Ovary (tissue), 3 donors: ENCODE data around the gene SPIN1.

Experiments
- POLR2A ChIP-seq: fragments of 450-650 bp; IDR thresholded peaks from one replicate; pipeline ENCODE4 v1.6.1; 2017; ENCODE audit warnings: antibody characterized with exemption, mild to moderate bottlenecking, moderate library complexity
- TF ChIP-seq, protein P1 (sequence below), 3 donors: fragments of 450-650 bp in 2 of 3; fragments of 200-600 bp in 1 of 3; IDR thresholded peaks; one replicate each; pipeline versions ENCODE4 v1.5.1 to v1.8.0; 2016 to 2022; ENCODE audit warnings: antibody characterized with exemption in 3 of 3, mild to moderate bottlenecking in 1 of 3
- donor health status: DM: no; HTN: no; CAD: no.

DNA sequence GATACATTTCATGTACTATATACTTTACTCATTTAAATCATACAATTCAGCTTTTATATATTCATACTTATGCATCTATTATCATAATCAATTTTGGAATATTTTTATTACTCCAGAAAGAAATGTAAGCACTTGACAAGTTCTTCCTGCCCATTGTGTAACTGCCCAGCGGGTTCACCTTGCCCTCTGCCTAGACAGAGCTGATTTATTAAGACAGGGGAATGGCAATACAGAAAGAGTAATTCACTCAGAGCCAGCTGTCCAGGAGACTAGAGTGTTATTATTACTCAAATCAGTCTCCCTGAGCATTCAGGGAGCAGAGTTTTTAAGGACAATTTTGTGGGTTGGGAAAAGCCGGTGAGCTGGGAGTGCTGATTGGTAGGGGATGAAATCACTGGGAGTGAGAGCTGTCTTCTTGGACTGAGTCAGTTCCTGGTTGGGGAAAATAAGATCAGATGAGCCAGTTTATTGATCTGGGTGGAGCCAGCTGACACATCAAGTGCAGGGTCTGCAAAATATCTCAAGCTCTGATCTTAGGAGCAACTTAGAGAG, 16.1 kb upstream of the SPIN1 start:
- TF ChIP-seq POLR2A, result no peak
- TF ChIP-seq, protein P1, sequence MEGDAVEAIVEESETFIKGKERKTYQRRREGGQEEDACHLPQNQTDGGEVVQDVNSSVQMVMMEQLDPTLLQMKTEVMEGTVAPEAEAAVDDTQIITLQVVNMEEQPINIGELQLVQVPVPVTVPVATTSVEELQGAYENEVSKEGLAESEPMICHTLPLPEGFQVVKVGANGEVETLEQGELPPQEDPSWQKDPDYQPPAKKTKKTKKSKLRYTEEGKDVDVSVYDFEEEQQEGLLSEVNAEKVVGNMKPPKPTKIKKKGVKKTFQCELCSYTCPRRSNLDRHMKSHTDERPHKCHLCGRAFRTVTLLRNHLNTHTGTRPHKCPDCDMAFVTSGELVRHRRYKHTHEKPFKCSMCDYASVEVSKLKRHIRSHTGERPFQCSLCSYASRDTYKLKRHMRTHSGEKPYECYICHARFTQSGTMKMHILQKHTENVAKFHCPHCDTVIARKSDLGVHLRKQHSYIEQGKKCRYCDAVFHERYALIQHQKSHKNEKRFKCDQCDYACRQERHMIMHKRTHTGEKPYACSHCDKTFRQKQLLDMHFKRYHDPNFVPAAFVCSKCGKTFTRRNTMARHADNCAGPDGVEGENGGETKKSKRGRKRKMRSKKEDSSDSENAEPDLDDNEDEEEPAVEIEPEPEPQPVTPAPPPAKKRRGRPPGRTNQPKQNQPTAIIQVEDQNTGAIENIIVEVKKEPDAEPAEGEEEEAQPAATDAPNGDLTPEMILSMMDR (IDR thresholded peaks at IDR 0.05), result no peak
